IPS-15b (cell line): ENCODE results near the gene SMO.
"Not testable (repeated sequence)": the region's sequence is repeated elsewhere in the genome, so short reads cannot be mapped to it uniquely, and the experiment has no call there.

ENCODE experiments used
- H3K27me3 ChIP-seq: one replicate; pipeline ENCODE4 v1.6.1; 2013; ENCODE audit warnings: low read length; ENCODE audit not compliant: control insufficient read depth, insufficient read depth
- H3K36me3 ChIP-seq: one replicate; pipeline ENCODE4 v1.6.1; 2013; ENCODE audit warnings: low read length; ENCODE audit not compliant: control insufficient read depth, insufficient read depth
- H3K4me1 ChIP-seq: one replicate; pipeline ENCODE4 v1.6.1; 2013; ENCODE audit warnings: mild to moderate bottlenecking, low read length; ENCODE audit not compliant: control insufficient read depth, insufficient read depth
- H3K4me3 ChIP-seq: one replicate; pipeline ENCODE4 v1.5.1; 2013; ENCODE audit warnings: low read depth, low read length
- H3K9ac ChIP-seq: one replicate; pipeline ENCODE4 v1.6.1; 2013; ENCODE audit warnings: low read depth, mild to moderate bottlenecking, low read length
- H3K9me3 ChIP-seq: one replicate; pipeline ENCODE4 v1.6.1; 2013; ENCODE audit warnings: mild to moderate bottlenecking, low read length; ENCODE audit not compliant: control insufficient read depth, insufficient read depth

The SMO gene

DNA sequence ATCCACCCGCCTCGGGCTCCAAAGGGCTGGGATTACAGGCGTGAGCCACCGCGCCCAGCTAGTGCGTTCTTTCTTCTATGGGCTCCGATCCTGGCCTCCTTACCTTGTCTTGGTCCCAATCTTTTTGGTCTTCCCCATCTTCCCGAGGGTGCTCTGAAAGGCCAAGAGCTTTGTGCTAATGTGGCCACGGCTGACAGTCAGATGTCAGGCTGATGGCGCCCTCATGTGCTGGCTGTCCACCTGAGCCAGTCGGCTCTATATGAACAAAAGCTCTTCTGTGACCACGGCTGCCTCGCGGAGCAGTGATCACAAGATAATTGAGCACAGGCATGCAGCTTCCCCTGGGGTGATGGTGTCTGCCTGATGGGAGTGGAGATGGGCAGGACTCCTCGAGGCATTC, 25.4 kb downstream of the SMO start:
- peaks cover 33% of the 10 kb centered on the region for H3K36me3 ChIP-seq

DNA sequence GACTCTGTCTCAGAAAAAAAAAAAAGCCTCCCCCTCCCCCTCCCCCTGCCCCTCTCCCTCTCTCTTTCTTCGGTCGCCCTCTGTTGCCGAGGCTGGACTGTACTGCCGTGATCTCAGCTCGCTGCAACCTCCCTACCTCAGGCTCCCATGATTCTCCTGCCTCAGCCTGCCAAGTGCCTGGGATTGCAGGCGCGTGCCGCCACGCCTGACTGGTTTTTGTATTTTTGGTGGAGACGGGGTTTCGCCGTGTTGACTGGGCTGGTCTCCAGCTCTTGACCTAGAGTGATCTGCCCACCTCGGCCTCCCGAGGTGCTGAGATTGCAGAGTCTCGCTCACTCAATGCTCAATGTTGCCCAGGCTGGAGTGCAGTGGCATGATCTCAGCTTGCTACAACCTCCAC, 27.3 kb downstream of the SMO start:
- H3K36me3 ChIP-seq, result peaks cover 18% of the 10 kb centered on the region
- H3K9ac ChIP-seq, H3K4me3 ChIP-seq, H3K27me3 ChIP-seq, H3K9me3 ChIP-seq, H3K4me1 ChIP-seq: not testable (repeated sequence)

More for the DNA sequence above, 25.4 kb downstream of the SMO start:
- Histone ChIP-seq H3K4me3 (no peak overlapping the region), H3K9me3 (no peaks in the 10 kb centered on the region), H3K9ac (no peak overlapping the region), H3K27me3 (no peaks in the 10 kb centered on the region), H3K4me1 (no peaks in the 10 kb centered on the region)

DNA sequence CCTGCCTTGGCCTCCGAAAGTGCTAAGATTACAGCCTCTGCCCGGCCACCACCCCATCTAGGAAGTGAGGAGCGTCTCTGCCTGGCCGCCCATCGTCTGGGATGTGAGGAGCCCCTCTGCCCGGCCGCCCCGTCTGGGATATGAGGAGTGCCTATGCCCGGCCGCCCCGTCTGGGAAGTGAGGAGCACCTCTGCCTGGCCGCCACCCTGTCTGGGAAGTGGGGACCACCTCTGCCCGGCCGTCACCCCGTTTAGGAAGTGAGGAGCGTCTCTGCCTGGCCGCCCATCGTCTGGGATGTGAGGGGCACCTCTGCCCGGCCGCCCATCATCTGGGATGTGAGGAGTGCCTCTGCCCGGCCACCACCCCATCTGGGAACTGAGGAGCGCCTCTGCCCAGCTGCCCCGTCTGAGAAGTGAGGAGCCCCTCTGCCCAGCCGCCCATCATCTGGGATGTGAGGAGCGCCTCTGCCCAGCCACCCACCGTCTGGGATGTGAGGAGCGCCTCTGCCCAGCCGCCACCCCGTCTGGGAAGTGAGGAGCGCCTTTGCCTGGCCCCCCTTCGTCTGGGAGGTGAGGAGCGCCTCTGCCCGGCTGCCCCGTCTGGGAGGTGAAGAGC, 27.8 kb downstream of the SMO start:
- not testable (repeated sequence) for H3K9me3 ChIP-seq, H3K4me1 ChIP-seq, H3K4me3 ChIP-seq, H3K27me3 ChIP-seq, H3K9ac ChIP-seq
- peaks cover 12% of the 10 kb centered on the region for H3K36me3 ChIP-seq

DNA sequence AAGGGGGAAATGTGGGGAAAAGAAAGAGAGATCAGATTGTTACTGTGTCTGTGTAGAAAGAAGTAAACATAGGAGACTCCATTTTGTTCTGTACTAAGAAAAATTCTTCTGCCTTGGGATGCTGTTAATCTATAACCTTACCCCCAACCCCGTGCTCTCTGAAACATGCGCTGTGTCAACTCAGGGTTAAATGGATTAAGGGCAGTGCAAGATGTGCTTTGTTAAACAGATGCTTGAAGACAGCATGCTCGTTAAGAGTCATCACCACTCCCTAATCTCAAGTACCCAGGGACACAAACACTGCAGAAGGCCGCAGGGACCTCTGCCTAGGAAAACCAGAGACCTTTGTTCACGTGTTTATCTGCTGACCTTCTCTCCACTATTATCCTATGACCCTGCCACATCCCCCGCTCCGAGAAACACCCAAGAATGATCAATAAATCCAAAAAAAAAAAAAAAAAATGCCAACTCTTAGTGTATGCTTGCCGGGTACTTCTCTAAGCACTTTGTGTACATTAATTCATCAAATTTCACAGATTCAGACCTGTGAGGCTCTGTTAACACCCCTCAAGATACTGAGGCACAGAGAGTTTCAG, 28.5 kb downstream of the SMO start:
- not testable (repeated sequence) for H3K9ac ChIP-seq, H3K9me3 ChIP-seq, H3K4me1 ChIP-seq, H3K27me3 ChIP-seq, H3K36me3 ChIP-seq, H3K4me3 ChIP-seq

DNA sequence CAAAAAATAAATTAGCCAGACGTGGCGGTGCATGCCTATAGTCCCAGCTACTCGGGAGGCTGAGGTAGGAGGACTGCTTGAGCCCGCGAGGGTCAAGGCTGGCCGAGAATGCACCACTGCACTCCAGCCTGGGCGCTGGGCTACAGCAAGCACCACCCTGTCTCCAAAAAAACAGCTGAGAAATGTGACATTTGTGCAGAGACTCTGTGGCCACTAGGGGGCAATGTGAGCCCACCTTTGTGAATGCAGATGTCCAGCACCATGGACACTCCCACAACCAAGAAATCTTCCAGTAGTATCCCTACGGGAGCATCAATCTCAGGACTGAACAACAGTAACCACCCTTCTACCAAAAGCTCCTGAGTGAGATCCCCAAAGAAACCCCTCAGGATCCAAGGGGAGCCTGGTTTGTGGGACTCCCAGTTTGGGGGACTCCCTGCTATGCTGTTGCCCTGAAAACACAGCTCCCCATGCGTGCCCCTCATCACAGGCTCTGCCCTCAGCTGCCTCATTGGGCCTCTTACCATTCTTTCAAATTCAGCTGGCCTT, 30.2 kb downstream of the SMO start:
- Histone ChIP-seq H3K4me1 (no peaks in the 10 kb centered on the region), H3K4me3 (no peak overlapping the region), H3K27me3 (no peaks in the 10 kb centered on the region), H3K36me3 (no peaks in the 10 kb centered on the region), H3K9ac (no peak overlapping the region), H3K9me3 (no peaks in the 10 kb centered on the region)

DNA sequence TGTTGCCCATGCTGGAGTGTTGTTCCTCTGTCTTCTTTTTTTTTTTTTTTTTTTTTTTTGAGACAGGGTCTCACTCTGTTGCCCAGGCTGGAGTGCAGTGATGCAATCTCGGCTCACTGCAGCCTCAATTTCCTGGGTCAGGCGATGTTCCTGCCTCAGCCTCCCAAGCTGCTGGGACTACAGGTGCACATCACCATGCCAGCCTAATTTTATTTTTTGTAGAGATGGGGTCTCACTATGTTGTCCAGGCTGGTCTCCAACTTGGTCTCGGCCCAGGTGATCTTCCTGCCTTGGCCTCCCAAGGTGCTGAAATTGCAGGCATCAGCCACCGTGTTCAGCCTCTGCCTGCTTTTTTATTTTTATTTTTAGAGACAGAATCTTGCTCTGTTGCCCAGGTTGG, 30.7 kb downstream of the SMO start:
- not testable (repeated sequence) for H3K9ac ChIP-seq, H3K4me1 ChIP-seq, H3K27me3 ChIP-seq, H3K9me3 ChIP-seq, H3K36me3 ChIP-seq, H3K4me3 ChIP-seq

DNA sequence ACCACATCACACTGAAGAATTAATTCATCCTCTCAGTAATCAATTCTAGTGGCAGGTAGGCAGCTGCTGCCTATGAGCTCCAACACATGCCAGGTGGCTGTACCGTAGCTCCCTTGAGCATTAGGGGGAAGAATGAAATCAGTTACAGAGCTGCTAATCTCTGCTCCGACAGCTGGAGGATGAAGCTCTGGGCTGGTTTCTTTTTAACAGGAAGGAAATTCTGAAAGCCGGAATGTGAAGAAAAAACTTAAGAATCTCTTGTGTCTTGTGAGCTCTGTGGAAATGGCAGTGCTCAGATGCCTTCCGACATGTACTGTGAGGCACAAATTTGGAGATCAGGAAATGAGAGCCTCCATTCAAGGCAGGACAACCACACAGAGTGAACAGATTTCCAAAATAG, 33.6 kb downstream of the SMO start:
- H3K4me3 ChIP-seq, result no peak overlapping the region
- peaks cover 2% of the 10 kb centered on the region for H3K36me3 ChIP-seq
- peaks cover 6% of the 10 kb centered on the region for H3K4me1 ChIP-seq
- H3K9me3 ChIP-seq, result no peaks in the 10 kb centered on the region
- no peaks in the 10 kb centered on the region for H3K27me3 ChIP-seq
- no peak overlapping the region for H3K9ac ChIP-seq

DNA sequence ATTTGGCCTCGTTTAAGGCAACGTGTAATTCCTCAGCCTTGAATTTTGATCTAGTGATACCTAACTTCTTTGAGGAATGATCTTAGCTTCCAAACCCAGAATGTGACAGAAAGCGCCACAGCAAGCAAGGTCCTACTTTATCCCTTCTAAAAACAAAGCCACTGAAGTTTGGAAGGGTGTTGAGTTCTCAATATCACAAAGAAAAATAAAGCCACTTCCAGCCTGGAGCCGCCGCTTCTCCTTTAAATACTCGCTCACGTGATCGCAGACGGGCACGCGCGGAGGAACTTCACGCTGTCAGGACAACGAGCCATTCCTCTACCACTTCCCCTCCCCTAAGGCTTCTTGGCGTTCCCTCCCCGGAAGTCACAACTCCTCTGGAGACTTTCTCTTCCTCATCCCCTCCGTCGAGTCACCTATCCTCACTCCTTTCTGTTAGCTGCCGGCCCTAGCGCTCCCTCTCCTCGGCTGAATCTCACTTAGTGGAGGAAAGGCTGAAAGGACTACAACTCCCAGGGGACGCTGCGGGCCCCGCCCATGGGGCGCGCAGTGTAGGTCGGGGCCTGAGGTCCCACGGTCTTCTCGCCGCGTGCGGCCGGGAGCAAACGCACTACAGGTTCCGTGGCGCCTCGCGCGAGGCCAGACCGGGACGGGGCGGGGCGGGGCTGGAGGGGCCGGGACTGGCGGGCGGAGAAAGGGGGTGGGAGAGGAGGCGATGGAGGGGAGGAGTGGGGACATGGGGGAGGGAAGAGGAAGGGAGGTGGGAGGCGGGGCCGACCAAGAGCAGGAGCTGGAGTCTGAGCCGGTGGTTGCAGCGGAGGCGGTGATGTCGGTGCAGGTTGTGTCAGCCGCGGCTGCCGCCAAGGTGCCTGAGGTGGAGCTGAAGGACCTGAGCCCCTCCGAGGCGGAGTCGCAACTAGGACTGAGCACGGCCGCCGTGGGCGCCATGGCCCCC, 36.1 kb downstream of the SMO start, which contains the start of gene AHCYL2:
Gene AHCYL2, plus strand, starts transcription at position 780 of the 955 bp plus-strand sequence.
- H3K36me3 ChIP-seq, result peaks cover 2% of the 10 kb centered on the region
- no peaks in the 10 kb centered on the region for H3K9me3 ChIP-seq

DNA sequence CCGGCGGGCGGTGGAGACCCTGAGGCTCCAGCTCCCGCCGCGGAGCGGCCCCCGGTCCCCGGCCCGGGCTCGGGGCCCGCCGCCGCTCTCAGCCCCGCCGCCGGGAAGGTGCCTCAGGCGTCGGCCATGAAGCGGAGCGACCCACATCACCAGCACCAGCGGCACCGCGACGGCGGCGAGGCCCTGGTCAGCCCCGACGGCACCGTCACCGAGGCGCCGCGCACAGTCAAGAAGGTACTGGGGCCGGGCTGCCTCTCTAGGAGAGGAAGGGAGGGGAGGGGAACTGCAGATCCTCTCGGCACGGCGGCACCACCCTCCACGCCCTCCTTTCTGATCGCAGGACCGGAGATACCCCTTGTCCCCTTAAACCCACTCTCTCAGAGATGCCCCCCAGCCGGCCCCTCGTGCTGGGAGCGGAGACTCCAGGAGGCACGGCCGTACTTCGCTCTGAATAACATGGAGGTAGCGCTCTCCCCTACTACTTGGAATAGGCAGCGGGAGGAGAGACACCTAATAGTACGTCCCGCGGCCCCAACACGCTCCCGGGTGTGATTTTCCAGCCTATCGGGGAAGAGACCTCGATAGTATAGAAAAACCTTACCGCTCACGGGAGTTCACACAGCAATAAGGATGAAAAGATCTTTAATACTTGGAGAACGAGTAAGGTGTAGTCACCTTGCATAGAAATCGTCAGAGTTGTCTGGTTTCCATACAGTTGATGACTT, 36.9 kb downstream of the SMO start:
- no peaks in the 10 kb centered on the region for H3K9me3 ChIP-seq
- no peaks in the 10 kb centered on the region for H3K27me3 ChIP-seq
- H3K36me3 ChIP-seq, result peaks cover 2% of the 10 kb centered on the region
- H3K4me1 ChIP-seq, result peaks cover 6% of the 10 kb centered on the region
- peak overlapping the region; percentile 68 for H3K9ac ChIP-seq
- H3K4me3 ChIP-seq, result peak overlapping the region; percentile 81

More for the DNA sequence above, 36.1 kb downstream of the SMO start, which contains the start of gene AHCYL2:
- Histone ChIP-seq H3K27me3 (no peaks in the 10 kb centered on the region), H3K4me1 (peaks cover 6% of the 10 kb centered on the region), H3K4me3 (peak within 1 kb of the TSS; percentile 91), H3K9ac (peak within 1 kb of the TSS; percentile 68)

DNA sequence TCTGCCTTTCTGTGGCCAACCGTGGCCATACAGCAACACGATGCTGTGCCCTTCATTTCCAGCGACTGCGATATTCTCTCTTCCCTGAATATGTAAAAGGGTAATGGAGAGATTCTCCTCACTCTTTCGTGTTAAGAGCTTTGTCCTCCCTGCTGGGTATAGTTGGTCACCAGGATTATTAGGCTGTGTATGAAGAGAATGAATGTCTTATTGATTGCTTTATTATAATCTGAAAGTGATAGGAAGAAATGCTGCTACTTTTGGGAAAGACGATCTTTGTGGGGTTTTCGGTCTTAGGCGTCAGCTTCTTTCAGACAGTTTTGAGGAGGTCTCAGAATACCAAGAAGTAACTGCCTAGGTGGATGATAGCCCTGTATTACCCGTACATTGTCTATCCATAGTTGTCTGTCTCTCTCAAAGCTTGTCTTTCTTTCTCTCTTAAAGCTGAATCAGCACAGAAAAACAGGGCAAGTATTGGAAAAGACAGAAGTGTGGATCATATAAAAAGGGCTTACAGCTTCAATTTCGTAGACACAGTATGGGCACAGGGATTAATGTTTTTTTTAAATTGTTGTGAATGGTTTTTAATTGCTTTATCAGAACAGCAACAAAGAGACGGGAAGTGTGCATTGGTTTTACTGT, 37.6 kb downstream of the SMO start:
- Histone ChIP-seq H3K9ac (peak overlapping the region; percentile 68), H3K4me1 (peaks cover 6% of the 10 kb centered on the region), H3K27me3 (no peaks in the 10 kb centered on the region), H3K9me3 (no peaks in the 10 kb centered on the region), H3K4me3 (peak overlapping the region; percentile 81), H3K36me3 (peaks cover 2% of the 10 kb centered on the region)
